Caco-2 (cell line): ENCODE measurements around the gene RAB11FIP4. TPM values are rescaled to one million over a fixed set of nuclear protein-coding genes. Genes with fewer than 3 reads are reported as not detected.

Experiments
- BruUV-seq: library from RNA; stranded (reverse); fragments of 400-500 nt; replicated peaks from 2 replicates; lab custom pipeline; 2021; lab: Mats Ljungman, UMichigan
- CTCF ChIA-PET: fragments of 300-600 bp; sonication (Branson Sonifier 250); formaldehyde crosslinking; loops from one replicate; lab custom pipeline; 2022; ENCODE audit warnings: antibody characterized with exemption; lab: Charles Lee
- POLR2A ChIA-PET: fragments of 300-600 bp; sonication (Branson Sonifier 250); formaldehyde crosslinking; loops from one replicate; lab custom pipeline; 2022; ENCODE audit warnings: antibody characterized with exemption; lab: Charles Lee
- DNase-seq, 2 experiments: peaks; one replicate each; pipeline versions ENCODE4 v3.0.0 to v3.0.0-alpha.2; 2020 to 2022
- H3K27me3 ChIP-seq: replicated peaks from 2 replicates; pipeline ENCODE4 v1.6.0; 2011; ENCODE audit warnings: low read length; ENCODE audit not compliant: control insufficient read depth, insufficient read depth
- H3K36me3 ChIP-seq: 2 replicates; pipeline ENCODE4 v1.5.1; 2011; ENCODE audit warnings: low read length; ENCODE audit not compliant: control insufficient read depth, insufficient read depth
- H3K4me1 ChIP-seq: fragments of 250-450 bp; sonication (Bioruptor Pico); 2 replicates; pipeline ENCODE4 v1.5.1; 2020; ENCODE audit warnings: mild to moderate bottlenecking
- H3K4me3 ChIP-seq: 2 replicates; pipeline ENCODE4 v1.5.1; 2011; ENCODE audit warnings: low read depth, mild to moderate bottlenecking, control low read depth, low read length
- H3K9me3 ChIP-seq: fragments of 250-450 bp; sonication (Bioruptor Pico); 2 replicates; pipeline ENCODE4 v1.5.1; 2020; ENCODE audit warnings: mild to moderate bottlenecking, moderate library complexity
- H3K27ac Mint-ChIP-seq: one replicate; pipeline ENCODE4 v1.8.0; 2022; ENCODE audit warnings: mixed read lengths; ENCODE audit not compliant: unreplicated experiment
- H3K27me3 Mint-ChIP-seq: one replicate; pipeline ENCODE4 v1.8.0; 2022; ENCODE audit warnings: mixed read lengths; ENCODE audit not compliant: insufficient read depth, unreplicated experiment
- H3K36me3 Mint-ChIP-seq: one replicate; pipeline ENCODE4 v1.8.0; 2022; ENCODE audit warnings: mild to moderate bottlenecking, mixed read lengths; ENCODE audit not compliant: insufficient read depth, unreplicated experiment
- H3K4me1 Mint-ChIP-seq: one replicate; pipeline ENCODE4 v1.8.0; 2022; ENCODE audit warnings: low read depth, mixed read lengths; ENCODE audit not compliant: unreplicated experiment
- H3K4me3 Mint-ChIP-seq: one replicate; pipeline ENCODE4 v1.8.0; 2022; ENCODE audit warnings: mild to moderate bottlenecking, moderate library complexity, mixed read lengths; ENCODE audit not compliant: unreplicated experiment
- H3K9me3 Mint-ChIP-seq: one replicate; pipeline ENCODE4 v1.8.0; 2022; ENCODE audit warnings: mixed read lengths; ENCODE audit not compliant: unreplicated experiment
- intact Hi-C: fragments of 100-400 bp; cut with micrococcal nuclease; formaldehyde crosslinking; loops from one replicate; pipeline ENCODE4 v1.10.0; 2022; ENCODE audit not compliant: unreplicated experiment
- total RNA-seq: library from RNA; stranded (reverse); gene quantifications from 2 replicates; pipeline ENCODE4 v1.2.3, GENCODE V29; 2022
- TF ChIP-seq, protein P1 (sequence below), 2 experiments: fragments of 200-600 bp in 1 of 2; IDR thresholded peaks; 1 replicate in 1 of 2; 2 replicates in 1 of 2; pipeline versions ENCODE4 v1.5.1 to v1.8.0; 2011 to 2022; ENCODE audit warnings: antibody characterized with exemption in 1 of 2, control low read depth in 1 of 2, inconsistent platforms in 1 of 2, low read depth in 1 of 2, low read length in 1 of 2, mild to moderate bottlenecking in 1 of 2, moderate library complexity in 1 of 2; ENCODE audit not compliant: insufficient read depth in 1 of 2, severe bottlenecking in 1 of 2, unreplicated experiment in 1 of 2

The RAB11FIP4 gene
- total RNA-seq, 1 experiment from 2014 or later = 90.3 TPM

DNA sequence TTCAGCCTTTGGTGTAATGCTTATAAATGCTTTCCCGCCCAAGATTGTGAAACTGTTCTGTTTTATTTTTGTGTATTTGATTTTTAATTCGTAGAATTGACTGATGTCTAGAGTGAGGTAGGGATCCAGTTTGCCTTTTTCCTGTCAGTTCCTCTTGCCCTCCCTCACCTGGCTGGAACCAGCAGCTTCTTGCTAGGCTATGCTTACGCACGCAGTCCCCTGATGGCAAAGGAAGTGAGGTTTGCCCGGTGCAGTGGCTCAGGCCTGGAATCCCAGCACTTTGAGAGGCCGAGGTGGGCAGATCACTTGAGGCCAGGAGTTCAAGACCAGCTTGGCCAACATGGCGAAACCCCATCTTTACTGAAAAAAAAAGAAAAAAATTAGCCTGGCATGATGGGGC is 51.9 kb downstream of the RAB11FIP4 start:
- Histone ChIP-seq H3K4me3 (no peak overlapping the region), H3K4me1 (no peaks in the 10 kb centered on the region), H3K27me3 (no peaks in the 10 kb centered on the region), H3K36me3 (no peaks in the 10 kb centered on the region), H3K9me3 (no peaks in the 10 kb centered on the region)
- TF ChIP-seq, protein P1, sequence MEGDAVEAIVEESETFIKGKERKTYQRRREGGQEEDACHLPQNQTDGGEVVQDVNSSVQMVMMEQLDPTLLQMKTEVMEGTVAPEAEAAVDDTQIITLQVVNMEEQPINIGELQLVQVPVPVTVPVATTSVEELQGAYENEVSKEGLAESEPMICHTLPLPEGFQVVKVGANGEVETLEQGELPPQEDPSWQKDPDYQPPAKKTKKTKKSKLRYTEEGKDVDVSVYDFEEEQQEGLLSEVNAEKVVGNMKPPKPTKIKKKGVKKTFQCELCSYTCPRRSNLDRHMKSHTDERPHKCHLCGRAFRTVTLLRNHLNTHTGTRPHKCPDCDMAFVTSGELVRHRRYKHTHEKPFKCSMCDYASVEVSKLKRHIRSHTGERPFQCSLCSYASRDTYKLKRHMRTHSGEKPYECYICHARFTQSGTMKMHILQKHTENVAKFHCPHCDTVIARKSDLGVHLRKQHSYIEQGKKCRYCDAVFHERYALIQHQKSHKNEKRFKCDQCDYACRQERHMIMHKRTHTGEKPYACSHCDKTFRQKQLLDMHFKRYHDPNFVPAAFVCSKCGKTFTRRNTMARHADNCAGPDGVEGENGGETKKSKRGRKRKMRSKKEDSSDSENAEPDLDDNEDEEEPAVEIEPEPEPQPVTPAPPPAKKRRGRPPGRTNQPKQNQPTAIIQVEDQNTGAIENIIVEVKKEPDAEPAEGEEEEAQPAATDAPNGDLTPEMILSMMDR (IDR thresholded peaks at IDR 0.05; ENCODE audit: insufficient read depth in 1 of 2, low read depth in 1 of 2, low read length in 1 of 2, severe bottlenecking in 1 of 2, unreplicated experiment in 1 of 2) = no peak
- H3K9me3 Mint-ChIP-seq = no peaks in the 10 kb centered on the region
- no TSS peak for BruUV-seq
- no peaks in the 10 kb centered on the region for H3K4me1 Mint-ChIP-seq
- POLR2A ChIA-PET = no interaction called here
- H3K27ac Mint-ChIP-seq = no peak overlapping the region
- DNase-seq = no peak
- CTCF ChIA-PET = interaction anchor here (1.7 kb wide), 1 partner anchor 74 kb away, joined by 4 read pairs; no protein-coding TSS in a partner anchor
- no peaks in the 10 kb centered on the region for H3K27me3 Mint-ChIP-seq
- no peaks in the 10 kb centered on the region for H3K36me3 Mint-ChIP-seq
- intact Hi-C loops = no loop called here
- H3K4me3 Mint-ChIP-seq = no peak overlapping the region

DNA sequence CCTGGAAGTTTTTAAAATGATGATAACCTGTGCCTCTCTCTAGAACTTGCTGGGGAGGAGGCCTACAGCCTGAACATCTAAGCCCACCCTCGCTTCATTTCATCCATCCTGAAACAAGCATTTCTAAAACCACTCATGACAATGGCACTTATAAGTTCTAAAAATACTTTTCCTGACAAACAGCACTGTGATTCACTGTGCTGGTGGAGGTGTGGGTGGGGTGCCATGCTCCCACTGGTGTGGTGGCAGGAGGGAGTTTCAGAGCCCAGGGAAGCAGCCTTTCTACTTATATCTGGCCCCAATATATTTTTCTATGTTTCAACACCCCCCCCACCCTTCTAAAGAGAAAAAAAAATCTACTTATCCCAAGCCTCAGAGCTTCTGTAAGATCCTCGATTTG is 52.6 kb downstream of the RAB11FIP4 start:
- intact Hi-C loops = no loop called here
- no peak overlapping the region for H3K27ac Mint-ChIP-seq
- ChIA-PET CTCF (no interaction called here), POLR2A (no interaction called here)
- H3K9me3 ChIP-seq = no peaks in the 10 kb centered on the region
- H3K27me3 Mint-ChIP-seq = no peaks in the 10 kb centered on the region
- H3K27me3 ChIP-seq = no peaks in the 10 kb centered on the region
- TF ChIP-seq, protein P1 (IDR thresholded peaks at IDR 0.05; ENCODE audit: insufficient read depth in 1 of 2, low read depth in 1 of 2, low read length in 1 of 2, severe bottlenecking in 1 of 2, unreplicated experiment in 1 of 2) = no peak
- H3K4me1 ChIP-seq = no peaks in the 10 kb centered on the region
- no peaks in the 10 kb centered on the region for H3K36me3 Mint-ChIP-seq
- no peaks in the 10 kb centered on the region for H3K4me1 Mint-ChIP-seq
- no peak overlapping the region for H3K4me3 ChIP-seq
- no TSS peak for BruUV-seq
- H3K4me3 Mint-ChIP-seq = no peak overlapping the region
- H3K36me3 ChIP-seq = no peaks in the 10 kb centered on the region
- DNase-seq = no peak
- H3K9me3 Mint-ChIP-seq = no peaks in the 10 kb centered on the region

DNA sequence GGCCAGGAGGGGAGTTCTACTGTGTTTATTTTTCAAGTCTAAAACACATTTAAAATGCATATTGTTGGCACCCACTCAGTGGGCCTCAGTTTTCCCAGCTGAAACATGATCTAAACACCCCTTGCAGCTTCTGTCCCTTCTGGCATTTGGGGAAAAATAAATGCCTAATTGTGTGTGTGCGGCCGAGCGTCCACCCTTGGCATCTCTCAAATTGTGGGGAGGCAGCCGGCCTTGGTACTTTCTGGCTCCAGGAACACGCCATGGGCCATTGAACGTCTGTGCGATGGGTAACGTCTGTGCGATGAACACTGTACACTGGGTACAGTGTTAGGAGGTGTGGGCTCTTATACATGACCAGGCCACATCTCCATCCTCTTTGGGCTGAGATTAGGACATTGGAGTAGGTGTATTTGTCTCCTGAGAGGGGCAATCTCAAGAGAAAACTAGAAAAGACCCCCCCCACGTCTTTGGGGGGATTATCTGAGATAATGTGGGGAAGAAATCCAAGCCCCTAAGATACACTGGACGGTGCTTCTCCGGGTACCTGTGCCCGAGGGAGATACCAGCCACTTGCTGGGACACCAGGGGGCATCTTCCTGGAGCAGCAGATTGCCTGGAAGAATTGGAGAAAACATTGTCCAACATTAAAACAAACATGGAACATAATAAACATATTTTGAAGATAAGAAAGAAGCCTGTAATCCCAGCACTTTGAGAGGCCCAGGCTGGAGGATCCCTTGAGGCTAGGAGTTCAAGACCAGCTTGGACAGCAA is 54.9 kb downstream of the RAB11FIP4 start:
- Histone ChIP-seq H3K9me3 (no peaks in the 10 kb centered on the region), H3K27me3 (no peaks in the 10 kb centered on the region), H3K4me3 (no peak overlapping the region), H3K36me3 (no peaks in the 10 kb centered on the region), H3K4me1 (peaks cover 11% of the 10 kb centered on the region)
- H3K36me3 Mint-ChIP-seq = no peaks in the 10 kb centered on the region
- no peaks in the 10 kb centered on the region for H3K27me3 Mint-ChIP-seq
- ChIA-PET CTCF (no interaction called here), POLR2A (no interaction called here)
- no peaks in the 10 kb centered on the region for H3K9me3 Mint-ChIP-seq
- no TSS peak for BruUV-seq
- intact Hi-C loops = no loop called here
- no peak overlapping the region for H3K4me3 Mint-ChIP-seq
- H3K4me1 Mint-ChIP-seq = peaks cover 10% of the 10 kb centered on the region
- no peak for DNase-seq
- TF ChIP-seq, protein P1 (IDR thresholded peaks at IDR 0.05; ENCODE audit: insufficient read depth in 1 of 2, low read depth in 1 of 2, low read length in 1 of 2, severe bottlenecking in 1 of 2, unreplicated experiment in 1 of 2) = peak in 1 of 2 experiments; percentile 32
- peak overlapping the region; percentile 12 for H3K27ac Mint-ChIP-seq
